Stimulated activated naive CD4-positive, alpha-beta T cell treated with Interleukin-2 at 50 U/mL for 16 hours (primary cell): Measurements from ENCODE around the gene MAP1LC3B.
"Not testable (repeated sequence)": the region's sequence is repeated elsewhere in the genome, so short reads cannot be mapped to it uniquely, and the experiment has no call there.

Source experiments
- DNase-seq: peaks from one replicate; lab custom pipeline; 2025; lab: John Stamatoyannopoulos, UW

The MAP1LC3B gene

DNA sequence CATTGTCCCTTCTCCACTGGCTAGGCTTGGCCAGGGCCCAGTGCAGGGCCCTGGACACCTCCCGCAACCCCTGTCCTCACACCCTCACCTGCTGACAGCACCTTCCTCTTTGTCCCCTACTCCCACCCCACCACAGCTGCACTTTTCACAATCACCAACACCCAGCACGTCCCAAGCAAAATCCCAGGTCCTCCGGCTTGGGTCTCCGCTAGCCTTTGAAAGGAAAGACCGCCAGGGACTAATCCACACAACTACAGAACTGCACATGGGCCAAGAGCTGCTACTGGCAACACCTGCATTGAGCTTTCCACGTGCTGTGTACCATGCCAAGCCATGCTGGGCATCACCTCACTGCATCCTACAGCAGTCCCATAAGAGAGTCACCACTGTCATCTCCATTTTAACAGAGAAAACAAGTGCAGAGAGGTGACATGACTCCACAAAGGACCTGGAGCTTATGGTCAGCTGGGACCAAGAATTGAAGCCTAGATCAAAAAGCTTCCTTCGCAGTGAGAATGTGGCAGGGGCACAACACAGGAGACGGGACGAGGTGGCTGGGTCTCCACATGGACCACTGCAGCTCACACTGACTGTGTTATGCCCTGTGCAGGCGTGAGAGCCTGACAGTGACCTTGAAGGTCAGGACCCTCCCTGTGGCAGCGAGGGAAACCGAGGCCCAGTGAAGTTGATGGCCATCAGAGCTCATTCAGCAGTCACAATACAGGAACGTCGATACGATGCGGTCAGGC is 31.1 kb upstream of the MAP1LC3B start:
- no peak for DNase-seq

GRCh38 chr16:87361916-87362619 is 30.1 kb upstream of the MAP1LC3B start:
- no peak for DNase-seq

- DNase-seq, result not testable (repeated sequence)
Measured at GRCh38 chr16:87362828-87363559, 29.1 kb upstream of the MAP1LC3B start.

GRCh38 chr16:87363771-87364455 is 28.2 kb upstream of the MAP1LC3B start:
- no peak for DNase-seq

DNA sequence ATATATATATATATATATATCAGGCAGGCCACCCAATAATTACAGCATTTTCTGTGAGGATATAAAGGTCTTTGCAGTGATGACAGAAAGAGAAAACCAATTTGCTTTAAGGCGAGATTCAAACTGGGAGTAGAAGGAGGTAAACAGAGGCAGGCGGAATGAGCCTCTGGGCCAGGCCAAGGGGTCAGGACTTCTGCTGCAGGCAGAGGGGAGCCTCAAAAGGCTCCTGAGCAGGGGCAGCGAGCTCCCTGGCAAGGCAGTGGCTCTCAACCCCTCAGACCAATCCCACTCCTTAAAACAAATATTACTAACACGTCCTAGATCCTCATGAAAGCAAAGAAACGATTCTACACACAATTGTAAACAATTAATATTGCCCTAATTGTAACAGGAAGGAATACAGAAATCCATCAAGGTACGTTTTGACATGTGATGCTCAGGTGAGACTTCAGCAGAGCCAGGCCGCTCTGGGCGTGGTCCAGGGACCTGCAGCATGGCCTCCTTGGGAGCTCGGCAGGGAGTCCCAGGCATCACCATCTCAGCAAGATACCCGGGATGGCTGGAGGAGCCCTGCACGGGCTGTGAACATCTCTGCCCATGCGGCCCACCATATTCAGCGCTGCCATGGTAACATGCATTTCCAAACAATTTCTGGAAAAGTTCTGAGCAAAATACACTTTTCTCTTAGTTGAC is 27.0 kb upstream of the MAP1LC3B start:
- no peak for DNase-seq

DNA sequence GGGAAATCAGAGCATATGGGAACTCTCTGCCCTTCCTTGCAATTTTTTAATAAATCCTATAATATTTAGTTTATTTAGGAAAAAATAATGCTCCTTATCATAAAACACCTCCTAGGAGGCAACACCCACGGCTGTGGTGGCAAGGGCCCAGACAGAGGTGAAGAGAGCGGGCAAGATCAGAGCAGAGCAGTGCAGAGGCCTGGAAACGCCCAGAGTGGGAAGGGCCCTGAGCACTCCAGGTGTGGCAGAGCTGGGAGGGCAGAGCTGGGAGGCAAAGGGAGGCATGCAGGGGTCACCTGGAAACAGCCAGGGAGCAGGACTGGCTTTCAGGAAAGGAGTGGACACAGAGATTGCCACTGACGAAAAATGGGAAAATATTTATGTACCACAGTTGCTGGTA is 25.8 kb upstream of the MAP1LC3B start:
- no peak for DNase-seq

DNA sequence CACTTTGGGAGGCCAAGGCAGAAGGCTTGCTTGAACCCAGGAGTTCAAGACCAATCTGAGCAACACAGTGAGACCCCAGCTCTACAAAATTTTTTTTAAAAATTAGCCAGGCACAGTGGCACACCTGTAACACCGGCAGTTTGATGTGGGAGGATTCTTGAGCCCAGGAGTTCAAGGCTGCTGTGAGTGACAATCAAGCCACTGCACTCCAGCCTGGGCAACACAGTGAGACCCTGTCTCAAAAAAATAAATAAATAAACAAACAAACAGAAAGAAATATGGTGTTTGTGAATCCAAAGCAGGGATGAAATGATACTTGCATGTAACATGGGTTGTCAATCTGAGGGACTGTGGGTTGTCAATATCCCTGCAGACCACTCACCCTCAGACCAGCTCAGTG is 25.2 kb upstream of the MAP1LC3B start:
- DNase-seq, result no peak

DNA sequence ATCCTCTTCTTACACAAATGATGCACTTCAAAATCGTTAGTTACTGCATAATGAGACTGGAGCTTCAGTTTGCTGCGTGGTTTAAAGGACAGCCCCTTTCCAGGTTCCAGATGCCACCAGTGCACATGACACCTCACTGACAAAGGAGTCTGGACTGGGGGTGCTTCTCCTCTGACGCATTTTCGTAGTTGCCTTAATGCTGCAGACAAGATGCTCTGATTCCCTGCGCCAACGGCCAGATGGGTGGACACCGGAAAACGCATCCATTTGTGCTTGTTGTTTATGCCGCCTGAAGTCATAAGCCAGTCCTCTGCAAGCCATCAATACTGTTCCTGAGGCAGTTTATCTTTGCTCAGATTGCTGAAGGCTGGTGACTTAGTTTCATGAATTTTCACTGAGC is 24.6 kb upstream of the MAP1LC3B start:
- DNase-seq, result no peak

GRCh38 chr16:87368029-87368770 is 23.9 kb upstream of the MAP1LC3B start:
- no peak for DNase-seq

GRCh38 chr16:87369117-87369765 is 22.9 kb upstream of the MAP1LC3B start:
- DNase-seq, result no peak

- no peak for DNase-seq
Measured at GRCh38 chr16:87369796-87370719, 22.1 kb upstream of the MAP1LC3B start.

- DNase-seq, result no peak
Measured at GRCh38 chr16:87371261-87371866, 20.8 kb upstream of the MAP1LC3B start.

GRCh38 chr16:87372305-87372704 is 19.8 kb upstream of the MAP1LC3B start:
- DNase-seq, result no peak

GRCh38 chr16:87374313-87374712 is 17.8 kb upstream of the MAP1LC3B start:
- no peak for DNase-seq

GRCh38 chr16:87375426-87376135 is 16.6 kb upstream of the MAP1LC3B start:
- DNase-seq, result no peak

DNA sequence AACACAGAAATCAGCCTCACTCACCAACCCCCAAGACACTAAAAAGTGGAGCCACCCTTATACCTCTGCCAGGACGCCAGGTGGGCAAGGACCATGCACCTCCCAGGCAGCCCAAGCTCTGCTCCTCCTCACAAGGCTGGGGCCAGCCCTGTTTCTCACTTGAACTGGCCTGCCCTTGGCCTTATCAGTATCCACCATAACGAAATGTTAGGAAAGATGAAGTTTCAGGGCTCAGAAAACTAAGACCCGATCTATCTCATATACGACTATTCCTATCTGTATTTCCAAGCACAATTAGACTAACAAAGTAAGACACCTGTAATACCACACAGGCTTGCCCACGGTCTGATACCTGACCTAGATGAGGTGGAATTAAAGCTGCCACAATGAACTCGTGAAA is 15.5 kb upstream of the MAP1LC3B start:
- DNase-seq, result no peak

GRCh38 chr16:87379312-87379752 is 12.8 kb upstream of the MAP1LC3B start:
- not testable (repeated sequence) for DNase-seq

DNA sequence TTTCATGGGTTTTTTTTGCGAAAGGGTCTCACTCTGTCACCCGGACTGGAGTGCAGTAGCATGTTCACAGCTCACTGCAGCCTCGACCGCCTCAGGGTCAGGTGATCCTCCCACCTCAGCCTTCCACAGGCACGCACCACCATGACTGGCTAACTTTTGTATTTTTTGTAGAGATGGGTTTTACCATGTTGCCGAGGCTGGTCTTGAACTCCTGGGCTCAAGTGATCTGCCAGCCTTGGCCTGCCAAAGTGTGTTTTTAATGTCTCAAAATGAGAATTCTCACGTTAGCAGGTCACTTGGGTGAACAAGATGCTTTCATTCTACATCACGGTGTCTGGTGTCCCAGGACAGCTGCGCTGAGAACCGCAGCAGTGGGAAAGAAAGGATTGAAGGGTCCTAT is 11.7 kb upstream of the MAP1LC3B start:
- no peak for DNase-seq
